ENCODE data around the gene CAPN5.

CAPN5 gene

DNA sequence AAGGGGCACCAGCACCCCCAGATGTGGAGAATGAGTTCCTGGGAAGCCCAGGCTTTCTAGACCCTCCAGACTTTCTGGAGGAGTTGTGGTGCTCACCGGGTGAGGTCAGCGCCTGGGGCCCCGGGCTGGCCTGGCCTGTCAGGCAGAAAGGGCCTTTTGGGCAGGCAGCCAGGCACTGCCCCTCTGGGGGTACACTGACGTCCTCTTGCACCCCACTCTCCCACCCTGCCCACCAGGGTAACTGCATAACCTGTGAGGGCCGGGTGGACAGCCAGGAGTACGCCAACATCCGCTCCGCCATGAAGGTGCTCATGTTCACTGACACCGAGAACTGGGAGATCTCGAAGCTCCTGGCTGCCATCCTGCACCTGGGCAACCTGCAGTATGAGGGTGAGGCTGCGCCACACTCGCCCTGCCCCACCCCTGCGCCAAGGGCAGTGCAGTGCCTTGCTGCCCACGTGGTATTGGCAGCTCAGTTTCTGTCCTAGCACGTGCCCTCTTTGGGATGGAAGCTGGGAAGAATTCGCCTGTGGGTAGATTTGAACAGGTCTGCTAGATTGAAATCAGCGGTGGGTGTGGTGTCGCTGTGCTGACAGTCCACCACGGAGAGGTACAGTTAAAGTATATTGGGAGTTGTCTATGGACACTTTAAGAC lies 91.4 kb downstream of the CAPN5 start:
- H3K4me3 ChIP-seq (ENCODE audit: low read length): no peak overlapping the region
- TF ChIP-seq, protein P1, sequence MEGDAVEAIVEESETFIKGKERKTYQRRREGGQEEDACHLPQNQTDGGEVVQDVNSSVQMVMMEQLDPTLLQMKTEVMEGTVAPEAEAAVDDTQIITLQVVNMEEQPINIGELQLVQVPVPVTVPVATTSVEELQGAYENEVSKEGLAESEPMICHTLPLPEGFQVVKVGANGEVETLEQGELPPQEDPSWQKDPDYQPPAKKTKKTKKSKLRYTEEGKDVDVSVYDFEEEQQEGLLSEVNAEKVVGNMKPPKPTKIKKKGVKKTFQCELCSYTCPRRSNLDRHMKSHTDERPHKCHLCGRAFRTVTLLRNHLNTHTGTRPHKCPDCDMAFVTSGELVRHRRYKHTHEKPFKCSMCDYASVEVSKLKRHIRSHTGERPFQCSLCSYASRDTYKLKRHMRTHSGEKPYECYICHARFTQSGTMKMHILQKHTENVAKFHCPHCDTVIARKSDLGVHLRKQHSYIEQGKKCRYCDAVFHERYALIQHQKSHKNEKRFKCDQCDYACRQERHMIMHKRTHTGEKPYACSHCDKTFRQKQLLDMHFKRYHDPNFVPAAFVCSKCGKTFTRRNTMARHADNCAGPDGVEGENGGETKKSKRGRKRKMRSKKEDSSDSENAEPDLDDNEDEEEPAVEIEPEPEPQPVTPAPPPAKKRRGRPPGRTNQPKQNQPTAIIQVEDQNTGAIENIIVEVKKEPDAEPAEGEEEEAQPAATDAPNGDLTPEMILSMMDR (conservative IDR thresholded peaks at IDR 0.05; ENCODE audit: low read depth, low read length): no peak
- no peak for DNase-seq (ENCODE audit: low read depth)

DNA sequence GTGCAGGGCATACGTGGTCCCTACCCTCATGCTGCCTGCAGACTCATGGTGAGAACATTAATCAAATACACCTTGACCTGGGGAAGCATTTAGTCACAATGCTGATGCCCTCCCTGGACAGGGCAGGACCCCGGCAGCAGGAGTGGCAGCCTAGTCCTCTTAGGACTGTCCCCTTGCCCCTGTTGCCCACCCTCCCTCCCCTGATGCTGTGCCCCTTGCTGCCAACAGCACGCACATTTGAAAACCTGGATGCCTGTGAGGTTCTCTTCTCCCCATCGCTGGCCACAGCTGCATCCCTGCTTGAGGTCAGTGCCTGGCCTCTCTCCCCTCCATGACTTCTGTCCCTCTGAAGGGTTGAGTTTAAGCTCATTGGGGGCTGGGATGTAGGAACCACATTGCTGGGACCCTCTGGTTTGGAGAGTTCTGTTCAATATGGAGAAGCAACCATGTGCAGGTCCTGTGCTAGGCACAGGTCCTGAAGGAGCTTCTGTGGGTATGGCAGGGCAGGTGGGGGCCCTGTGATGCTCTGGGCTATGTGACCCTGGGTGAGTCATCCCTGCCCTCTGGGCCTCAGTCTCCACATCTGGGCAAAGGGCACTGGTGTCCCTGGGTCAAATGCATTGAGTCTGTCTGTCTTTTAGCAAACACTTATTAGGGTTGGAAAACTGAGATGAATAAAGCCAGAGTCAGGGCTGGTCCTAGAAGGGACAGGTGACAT lies 92.6 kb downstream of the CAPN5 start:
- no peak overlapping the region for H3K4me3 ChIP-seq (ENCODE audit: low read length)
- DNase-seq (ENCODE audit: low read depth): no peak
- TF ChIP-seq, protein P1 (conservative IDR thresholded peaks at IDR 0.05; ENCODE audit: low read depth, low read length): no peak

DNA sequence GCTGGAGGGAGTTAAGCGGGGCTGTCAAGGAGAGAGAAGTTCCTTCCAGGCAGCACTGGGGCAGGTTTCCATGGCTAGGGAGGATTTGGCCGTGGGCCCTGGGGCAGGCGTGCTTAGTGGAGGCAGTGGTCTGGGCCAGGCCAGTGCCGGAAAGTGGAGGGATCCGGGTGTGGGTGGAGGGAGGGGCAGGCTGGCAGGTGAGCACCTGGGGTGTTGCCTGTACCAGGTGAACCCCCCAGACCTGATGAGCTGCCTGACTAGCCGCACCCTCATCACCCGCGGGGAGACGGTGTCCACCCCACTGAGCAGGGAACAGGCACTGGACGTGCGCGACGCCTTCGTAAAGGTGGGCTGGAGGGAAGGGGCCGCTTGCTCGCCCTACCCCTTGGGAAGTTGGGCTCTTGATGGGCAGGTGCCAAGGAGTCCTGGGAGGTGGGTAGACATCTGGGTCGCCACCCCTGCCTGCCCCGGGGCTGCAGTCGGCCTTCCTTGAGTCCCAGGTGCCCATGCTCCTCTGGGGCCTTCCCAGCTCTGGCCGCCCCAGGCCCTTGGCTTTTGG lies 93.2 kb downstream of the CAPN5 start:
- DNase-seq (ENCODE audit: low read depth): no peak
- no peak overlapping the region for H3K4me3 ChIP-seq (ENCODE audit: low read length)
- TF ChIP-seq, protein P1 (conservative IDR thresholded peaks at IDR 0.05; ENCODE audit: low read depth, low read length): no peak

DNA sequence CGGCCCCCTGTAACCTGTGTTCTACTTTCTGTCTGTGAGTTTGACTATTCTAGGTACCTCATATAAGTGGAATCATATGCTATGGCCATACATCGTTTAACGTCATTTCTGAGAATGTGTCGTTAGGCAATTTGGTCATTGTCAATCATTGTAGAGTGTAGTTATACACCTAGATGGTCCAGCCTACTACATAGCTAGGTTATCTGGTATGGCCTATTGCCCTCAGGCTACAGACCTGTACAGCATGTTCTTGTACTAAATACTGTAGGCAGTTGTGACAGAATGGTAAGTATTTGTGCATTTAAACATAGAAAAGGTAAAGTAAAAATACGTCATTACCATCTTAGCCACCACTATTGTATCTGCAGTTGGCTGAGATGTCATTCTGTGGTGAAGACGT lies 96.5 kb downstream of the CAPN5 start:
- TF ChIP-seq, protein P1 (conservative IDR thresholded peaks at IDR 0.05; ENCODE audit: low read depth, low read length): no peak
- DNase-seq (ENCODE audit: low read depth): no peak
- H3K4me3 ChIP-seq (ENCODE audit: low read length): no peak overlapping the region

DNA sequence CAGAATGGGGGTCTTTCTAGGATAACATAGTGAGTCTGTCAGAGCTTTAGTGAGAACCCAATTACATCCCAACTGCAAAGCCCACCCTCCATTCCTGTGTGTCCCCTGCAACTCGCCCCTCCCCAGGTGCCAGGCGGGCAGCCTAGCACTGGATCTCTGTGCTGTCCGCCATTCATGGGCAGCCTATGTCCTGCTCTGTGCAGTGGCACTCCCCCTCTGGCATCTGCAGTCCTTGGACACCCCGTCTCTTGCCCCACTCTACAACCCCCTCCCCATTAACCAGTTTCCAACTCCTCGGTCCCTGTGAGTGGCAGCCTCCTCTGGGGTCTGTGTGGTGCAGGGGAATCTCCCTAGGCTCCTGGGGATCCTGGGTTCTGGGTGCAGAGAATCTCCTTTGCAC lies 98.3 kb downstream of the CAPN5 start:
- no peak for DNase-seq (ENCODE audit: low read depth)
- no peak overlapping the region for H3K4me3 ChIP-seq (ENCODE audit: low read length)
- TF ChIP-seq, protein P1 (conservative IDR thresholded peaks at IDR 0.05; ENCODE audit: low read depth, low read length): no peak

DNA sequence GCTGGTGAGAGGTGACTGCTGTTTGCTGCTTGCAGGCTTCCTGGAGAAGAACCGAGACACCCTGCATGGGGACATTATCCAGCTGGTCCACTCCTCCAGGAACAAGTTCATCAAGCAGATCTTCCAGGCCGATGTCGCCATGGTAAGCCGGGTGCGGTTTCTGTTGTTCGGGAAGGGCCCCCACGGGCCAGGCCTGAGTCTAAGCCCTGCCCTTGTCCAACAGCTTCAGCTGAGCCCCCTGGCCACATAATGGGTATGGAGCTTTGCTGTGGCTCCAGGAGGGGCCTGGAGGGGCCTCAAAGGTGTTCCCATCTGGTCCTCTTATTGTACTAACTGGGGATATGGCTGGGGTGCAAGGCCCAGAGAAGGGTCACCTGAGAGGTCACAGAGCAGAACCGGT lies 99.2 kb downstream of the CAPN5 start:
- no peak for DNase-seq (ENCODE audit: low read depth)
- no peak overlapping the region for H3K4me3 ChIP-seq (ENCODE audit: low read length)
- TF ChIP-seq, protein P1 (conservative IDR thresholded peaks at IDR 0.05; ENCODE audit: low read depth, low read length): no peak
